ENCODE results near the gene ABCC12.

ABCC12 gene

DNA sequence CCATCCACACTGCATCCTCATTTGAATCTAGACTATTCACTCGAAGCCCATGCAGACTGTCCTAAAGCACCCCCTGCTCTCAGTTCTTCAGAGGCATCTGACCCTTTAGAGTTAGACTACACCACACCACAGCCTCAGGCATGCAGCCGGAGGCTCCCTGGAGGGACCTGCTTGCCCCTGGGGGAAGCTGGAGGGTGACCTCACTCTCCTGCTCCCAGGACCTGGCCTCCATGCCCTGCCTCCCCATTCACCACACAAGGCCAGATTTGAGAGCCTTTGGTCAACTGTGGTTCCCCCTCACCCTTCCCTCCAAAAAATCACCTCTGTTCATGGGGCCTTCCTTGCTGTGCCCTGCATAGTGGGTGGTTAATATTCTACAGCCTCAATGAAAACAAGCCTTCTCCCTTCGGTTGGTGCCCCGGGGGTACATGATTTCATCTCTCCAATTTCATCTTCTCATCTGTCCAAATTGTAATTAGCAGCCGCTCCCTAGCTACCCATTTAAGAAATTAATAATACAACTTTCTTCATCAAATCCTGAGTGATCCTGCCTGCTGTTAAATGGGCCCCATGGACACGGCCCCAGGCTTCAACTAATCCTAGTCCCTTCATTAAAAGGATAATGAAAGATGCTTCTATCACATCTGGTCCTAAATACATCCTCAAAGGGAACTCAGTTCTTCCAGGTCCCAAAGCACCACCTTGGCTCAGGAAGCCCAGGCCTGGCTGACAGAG, 24.4 kb downstream of the ABCC12 start:
- peak in 1 of 2 experiments; percentile 62 for DNase-seq

DNA sequence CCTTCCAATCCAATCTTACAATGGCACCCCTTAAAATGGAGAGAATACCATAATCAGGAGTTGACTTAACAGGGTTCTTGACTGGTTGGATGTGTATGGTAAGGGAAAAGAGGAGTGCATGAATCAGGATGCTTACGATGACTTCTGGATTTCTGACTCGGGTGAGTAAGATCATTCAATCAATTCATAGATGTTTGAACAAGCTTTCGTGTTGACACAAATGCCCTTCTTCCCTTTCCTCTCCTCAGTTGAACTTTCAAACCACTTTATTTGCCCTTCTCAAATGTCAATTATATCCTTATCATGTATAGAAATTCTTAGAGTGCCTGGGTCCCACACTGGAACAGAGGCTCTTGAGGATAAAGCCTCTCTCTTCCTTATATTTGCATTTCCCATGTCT, 25.9 kb downstream of the ABCC12 start:
- DNase-seq: no peak

DNA sequence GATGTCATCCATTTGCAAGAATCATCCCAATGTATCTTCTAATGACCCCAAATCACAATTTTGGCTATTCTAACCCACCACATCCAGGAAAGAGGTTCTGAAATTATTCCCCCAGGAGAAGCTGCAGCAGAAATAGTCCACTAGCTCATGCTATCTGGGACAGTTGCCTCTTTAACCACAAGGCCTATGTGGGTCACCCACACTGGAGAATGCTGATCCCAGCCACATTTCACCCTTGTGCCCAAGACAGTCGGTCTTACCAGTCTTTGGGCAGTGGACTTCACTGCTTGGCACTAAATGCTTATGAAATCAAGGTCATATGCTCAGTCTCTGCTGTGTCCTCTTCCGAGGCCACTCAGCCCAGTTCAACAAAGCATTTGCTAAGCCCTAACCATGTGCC, 27.0 kb downstream of the ABCC12 start:
- no peak for DNase-seq

DNA sequence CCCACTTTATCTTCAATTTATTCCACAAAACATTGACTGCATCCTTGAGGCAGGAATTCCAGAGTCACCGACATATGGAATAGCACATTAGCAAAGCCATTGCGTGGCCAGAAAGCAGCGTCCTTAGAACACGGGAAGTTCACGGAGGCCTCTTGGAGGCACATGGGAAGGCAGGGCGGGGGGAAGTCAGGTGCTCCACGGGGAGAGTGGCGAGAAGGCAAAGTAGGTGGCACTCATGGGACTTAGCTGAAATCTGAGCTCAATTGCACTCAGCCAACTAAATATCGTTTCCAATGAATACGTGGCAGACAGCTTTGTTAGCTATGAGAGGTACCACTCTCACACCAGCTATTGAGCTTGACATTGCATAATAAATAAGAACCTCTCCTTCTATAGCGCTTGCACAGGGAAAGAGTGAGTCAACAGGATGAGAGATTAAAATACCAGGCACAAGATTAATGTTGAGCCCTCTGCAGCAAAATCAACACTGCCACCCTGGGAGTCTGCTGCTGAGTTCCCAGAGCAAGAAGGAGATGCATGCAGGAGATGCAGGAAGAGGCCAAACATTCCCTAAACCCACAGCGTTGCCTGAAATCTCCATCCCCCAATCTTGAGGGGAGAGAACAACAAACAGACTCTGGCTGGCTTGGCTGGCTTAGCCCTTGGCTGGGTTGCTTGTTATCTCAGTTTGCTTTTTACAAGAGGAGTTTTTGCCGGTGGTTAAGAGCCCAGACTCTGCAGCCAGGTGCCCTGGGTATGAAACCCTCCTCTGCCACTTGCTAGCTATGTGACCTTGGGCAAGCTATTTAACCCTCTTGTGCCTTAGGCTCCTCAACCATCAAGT, 28.8 kb downstream of the ABCC12 start:
- DNase-seq: peak; percentile 91 to 97

DNA sequence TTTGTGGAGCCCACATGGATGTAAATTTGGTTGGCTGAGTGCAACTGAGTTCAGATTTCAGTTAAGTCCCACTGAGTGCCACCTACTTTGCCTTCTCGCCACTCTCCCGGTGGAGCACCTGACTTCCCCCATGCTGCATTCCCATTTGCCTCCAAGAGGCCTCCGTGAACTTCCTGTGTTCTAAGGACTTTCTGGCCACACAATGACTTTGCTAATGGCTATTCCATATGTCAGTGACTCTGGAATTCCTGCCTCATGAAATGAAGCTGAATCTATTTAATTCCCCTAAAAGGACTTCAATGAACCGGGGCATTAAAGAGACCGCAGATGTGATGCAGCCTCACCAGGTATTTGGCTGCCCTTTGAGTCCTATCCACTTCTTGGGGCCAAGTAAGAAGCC, 29.9 kb downstream of the ABCC12 start:
- DNase-seq: peak; percentile 29 to 80

DNA sequence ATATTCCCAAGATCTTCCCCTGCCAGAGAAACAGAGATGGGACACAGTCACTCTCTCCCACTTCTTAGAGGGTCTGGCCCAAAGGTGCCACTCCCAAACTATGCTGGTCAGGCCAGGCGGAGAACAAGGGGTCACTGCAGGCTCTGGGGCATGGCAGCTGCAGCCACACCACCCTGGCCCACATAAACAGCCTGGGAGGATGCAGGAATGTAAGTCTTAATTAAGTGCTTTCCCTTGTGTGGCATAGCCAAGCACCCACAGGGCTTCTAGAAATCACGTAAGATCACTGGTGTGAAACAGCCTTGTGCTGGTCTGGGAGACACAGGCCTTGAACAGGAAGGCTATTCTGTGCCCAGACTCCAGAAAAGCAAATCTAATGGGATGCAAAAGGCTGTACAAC, 31.5 kb downstream of the ABCC12 start:
- no peak for DNase-seq

DNA sequence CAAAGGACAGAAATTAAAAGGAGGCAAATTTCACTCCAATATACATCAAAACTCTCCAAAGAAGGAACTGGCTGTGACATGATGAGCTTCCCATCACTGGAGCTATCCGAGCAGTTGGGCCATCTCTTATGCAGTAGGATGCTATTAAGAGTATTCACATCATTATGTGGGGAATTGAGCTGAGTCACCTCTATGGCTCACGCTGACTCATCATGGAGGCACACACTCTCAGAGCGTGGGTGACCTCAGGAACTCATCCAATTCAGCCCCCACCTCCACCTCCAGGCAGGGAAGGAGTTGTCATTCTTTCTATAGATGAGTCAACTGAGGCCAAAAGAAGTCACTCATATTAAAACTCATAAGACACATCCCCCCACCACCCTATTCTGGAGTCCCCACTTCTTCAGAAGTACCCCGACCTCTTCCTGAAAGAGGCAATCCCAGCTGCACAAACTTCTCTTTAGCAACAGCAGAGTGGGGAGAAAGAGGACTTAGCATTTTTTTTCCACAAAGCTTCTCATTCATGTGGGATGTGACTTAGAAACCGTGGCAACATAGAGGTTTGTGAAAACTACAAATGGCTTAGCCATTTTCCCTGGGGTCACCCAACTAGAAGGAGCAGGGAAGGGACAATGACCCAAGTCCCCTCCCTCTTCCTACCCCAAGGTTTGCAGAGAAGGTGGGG, 32.5 kb downstream of the ABCC12 start:
- DNase-seq: no peak

DNA sequence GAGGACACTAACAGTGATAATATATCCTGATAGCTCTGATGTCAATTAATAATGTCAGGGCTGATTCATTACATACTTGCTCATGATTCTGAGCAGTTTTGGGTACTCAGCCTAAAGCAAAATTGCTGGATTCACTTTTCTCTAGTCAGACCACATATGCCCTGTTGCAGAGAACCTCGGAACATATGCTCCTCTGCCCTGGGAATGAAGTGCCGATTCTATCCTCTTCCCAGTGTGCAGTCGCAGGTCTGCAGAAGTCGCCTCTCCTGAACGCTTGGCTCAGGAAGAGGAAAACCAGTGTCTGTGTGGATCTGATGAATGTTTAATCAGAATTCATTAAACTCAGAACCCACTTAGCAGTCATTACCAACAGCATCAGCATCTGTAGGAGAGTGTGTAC, 34.5 kb downstream of the ABCC12 start:
- no peak for DNase-seq

DNA sequence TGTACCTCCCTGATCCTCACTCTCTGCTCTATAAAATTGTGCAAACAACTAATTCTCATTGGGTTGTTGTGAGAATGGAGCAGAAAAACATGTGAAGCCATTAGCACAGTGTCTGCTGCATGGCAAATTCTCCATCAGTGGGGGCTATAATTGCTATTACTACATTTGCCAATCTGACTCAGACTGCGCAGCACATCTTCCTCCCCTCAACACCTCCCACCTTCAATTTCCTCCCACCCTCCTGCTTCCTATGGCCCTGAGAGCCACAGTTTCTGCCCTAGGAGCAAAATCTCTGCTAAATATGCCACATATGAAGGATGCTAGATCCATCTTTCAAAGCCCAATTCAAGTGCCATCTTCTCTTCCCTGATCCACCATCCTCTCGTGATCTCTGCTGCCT, 37.0 kb downstream of the ABCC12 start:
- DNase-seq: no peak

DNA sequence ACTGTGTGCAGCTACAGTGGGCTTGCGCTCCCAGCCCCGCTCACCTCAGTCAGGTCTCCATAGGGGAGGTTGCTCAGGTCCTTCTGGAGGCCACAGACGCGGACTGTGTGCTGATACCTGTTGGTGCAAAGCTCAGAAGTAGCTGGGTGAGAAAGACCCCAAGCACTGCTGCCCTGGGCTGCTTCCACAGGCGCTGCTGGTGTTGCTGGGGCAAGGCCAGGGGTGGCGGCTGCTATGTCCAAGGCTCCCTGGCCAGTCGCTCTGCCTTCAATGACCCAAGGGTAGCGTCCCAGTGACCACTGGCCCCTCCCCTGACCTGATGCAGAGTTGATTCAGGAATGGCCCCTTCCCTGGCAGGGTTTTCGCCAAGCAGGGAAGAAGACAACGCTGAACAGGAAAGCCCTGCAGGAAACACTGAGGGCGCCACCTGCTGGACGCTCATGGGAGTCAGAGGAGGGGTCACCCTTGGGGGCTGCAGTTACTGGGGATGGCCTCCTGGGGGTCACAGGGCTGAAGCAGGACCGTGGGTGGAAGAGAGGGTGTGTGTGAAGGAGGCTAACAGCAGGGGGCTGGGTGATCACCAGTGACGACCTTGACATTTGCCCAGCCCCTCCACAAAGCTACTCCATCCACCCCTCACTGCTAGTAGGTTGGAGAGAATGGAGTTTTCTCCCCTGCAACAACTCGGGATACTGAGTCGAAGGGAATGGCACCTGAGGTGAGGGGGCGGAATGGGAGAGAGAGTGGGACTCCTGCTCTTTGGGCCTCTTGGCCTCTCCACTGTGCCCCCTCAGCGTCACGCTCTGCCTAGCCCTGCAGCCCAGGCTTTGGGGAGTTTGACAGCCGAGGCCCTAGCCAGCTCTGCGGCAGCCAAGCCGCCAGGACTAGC, 38.3 kb downstream of the ABCC12 start:
- peak; percentile 60 to 85 for DNase-seq

DNA sequence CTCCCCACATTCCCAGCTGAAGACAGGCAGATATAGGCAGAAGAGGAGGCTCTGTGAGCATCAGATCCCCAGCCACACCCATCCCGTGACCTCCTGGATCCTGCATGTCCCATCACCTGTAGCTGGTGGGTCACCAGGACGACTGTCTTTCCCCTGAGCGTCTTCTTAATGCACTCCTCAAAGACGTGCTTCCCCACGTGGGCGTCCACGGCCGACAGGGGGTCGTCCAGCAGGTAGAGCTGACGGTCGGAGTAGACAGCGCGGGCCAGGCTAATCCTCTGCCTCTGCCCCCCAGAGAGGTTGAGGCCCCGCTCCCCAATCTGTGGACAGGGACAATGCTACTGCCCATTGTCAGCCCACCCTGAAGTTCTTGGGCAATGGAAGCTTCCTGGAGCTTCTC, 40.5 kb downstream of the ABCC12 start:
- no peak for DNase-seq

DNA sequence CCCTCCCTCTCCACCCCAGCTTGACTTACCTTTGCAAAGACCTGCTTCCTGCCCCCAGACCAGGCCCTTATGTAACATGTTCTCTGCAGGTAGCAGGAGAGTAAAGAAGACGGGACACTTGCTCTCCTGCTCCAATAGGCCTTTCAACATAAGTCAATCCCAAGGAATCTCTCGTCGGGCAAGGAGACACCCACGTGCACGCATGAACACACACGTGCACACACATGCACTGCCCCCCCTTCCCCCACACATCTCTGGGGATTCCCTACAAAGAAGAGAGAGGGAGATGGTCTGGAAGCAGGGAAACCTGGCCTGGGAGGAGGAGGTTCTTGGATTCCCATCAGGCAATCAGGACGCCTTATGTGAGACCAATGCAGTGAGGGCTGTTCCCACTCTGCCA, 41.4 kb downstream of the ABCC12 start:
- no peak for DNase-seq

DNA sequence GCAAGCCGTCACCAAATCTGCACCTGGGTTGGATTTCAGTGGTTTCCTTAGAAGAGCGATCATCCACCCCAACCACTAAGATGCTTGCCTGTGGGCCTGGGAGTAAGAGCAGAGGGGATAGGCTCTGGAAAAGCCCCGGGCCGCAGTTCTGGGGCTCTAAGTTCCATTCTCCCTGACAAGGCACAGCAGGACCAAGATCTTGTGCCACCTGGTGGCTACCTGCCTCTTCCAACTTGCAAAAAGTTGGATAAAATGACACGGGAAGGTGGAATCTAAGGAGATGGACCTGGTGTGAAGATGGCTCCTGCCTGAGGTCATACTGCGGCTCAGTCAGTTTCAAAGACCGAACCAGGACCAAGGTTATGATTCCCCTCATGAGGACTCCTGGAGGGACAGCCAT, 42.3 kb downstream of the ABCC12 start:
- DNase-seq: peak in 1 of 2 experiments; percentile 38

DNA sequence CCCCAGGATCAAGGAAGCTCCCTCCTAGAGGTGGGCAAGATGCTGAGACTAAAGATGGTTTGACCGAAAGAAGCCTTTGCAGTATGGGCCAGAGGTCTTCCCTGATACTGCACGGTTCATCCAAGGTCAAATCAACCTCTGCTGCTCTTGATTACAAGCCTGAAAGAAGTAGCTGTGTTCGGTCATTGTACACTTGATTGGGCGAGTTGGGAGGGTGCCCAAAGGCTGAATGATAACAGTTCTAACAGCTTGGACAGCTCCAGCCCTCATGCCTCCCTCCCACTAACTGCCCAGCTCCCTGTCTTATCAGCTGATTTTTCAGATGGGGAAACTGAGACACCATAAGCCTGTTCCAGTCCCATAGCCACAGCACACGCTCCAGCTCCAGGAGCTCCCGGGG, 42.8 kb downstream of the ABCC12 start:
- DNase-seq: no peak

DNA sequence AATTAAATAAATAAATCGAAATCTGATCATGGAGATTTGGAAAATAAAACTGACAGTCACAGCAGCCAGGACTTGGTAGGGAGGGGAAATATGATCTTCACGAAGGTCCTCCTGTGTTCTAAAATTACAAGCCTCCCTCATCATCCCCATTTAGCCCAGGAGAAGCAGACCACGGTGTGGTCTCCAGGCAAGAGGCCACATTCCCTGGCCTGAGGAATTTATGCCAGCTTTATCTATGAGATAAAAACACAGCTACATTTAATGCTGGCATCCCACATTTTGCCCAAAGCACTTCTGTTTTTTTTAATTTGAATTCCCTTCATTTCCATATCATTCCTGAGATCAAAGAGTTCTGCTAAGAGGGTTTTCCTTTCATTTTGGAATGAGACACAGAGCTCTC, 43.2 kb downstream of the ABCC12 start:
- DNase-seq: no peak

DNA sequence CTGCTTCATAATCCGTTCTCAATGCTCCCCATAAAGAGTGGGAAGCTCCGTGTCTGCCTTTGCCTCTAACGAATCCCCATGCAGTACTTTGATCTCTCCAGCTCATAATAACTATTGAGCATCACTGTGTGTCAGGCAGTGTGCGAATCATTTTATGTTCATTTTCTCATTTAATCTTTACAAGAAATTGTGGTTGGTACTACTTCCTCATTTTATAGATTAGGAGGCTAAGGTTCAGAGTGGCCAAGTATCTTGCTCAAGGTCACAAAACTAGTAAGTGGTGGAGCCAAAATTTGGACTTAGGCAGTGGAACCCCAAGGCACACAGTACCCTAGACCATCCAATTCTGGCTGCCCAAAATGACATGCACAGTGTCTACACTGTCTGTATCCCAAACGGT, 44.8 kb downstream of the ABCC12 start:
- DNase-seq: no peak

DNA sequence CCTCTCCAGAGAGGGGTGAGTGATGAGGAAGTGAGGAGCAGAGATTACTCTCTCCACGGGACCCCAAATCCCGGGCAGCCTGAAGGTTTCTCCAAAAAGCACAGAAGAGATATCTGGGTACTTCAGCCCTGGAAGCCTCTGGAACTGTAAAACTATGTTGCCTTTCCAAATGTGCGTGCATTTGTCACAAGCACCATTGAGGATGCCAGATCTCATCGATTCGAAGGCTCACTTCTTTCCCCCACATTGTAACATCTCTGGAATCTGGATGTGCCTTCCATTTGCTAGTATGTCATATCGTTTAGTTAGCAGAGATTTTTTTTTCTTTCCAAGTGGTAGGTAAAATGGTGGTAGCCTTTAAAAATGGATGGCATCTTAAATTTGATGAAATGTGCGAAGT, 45.8 kb downstream of the ABCC12 start:
- DNase-seq: no peak

DNA sequence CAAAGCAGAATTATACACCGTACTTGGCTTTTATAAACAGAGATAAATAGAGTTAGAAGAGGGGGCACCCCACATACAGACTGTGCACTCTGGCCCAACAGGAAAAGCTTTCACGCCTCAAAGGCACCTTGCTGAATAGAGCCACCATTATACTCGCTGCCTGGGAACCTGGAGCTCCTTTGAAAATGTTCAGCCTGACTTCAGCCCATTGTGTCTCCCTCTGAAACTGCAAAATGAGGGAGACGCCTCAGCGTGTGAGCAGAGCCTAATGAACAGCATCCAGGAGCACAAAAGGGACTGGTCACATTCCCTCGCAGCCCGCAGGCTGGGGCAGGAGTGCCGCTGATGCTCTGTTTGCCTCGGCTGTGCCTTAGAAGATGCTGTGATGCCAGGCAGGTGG, 46.3 kb downstream of the ABCC12 start:
- DNase-seq: no peak

DNA sequence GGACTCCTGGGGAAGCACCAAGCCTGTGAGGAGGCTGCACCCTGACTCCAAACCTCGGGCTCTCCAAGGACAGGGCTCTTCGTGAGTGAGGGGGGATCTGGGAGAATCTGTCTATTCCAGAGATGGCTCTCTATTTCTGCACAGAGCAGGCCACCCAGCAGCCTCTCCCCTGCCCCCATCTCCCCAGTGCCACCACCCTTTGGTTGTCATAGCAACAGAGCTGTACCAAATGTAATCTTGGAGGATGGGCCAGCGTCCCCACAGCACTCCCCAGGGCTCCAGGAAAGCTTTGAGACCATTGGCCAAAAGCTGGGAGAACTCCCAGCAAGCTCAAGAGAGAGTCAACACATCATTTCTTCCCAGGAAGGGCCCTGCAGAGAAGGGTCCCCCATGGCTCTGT, 49.3 kb downstream of the ABCC12 start:
- DNase-seq: peak in 1 of 2 experiments; percentile 44

All from NCI-H524 (cell line).